Measurements from ENCODE around the gene PDZRN3. TPM values are rescaled to one million over a fixed set of nuclear protein-coding genes. Genes with fewer than 3 reads are reported as not detected.

The PDZRN3 gene
- total RNA-seq, 2 donors from 2014 or later, result 6.1 to 10.4 TPM

DNA sequence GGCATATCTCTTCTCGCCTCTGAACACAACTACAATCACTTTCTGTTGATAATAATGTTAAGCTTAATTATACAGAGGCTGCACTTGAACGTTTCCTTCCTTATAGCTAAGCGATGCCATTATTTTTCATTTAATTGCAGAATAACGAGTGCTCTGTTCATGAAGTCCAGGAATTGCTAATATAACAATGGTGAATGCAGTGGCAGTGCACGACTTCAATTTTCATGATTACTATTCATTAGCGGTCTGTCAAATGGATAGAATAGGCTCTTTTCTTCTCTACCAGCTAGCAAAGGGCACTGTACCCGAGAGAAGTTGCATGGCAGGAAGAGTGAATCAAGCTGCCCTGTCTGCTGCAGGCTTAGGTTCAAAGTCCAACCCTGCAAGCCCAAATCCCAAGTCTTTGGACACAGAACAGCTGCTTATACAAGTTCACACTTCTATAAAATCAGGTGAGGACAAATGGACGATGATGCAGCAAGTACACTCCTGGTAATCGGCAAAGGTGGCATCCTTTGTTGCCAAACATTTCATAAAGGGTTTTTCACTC, 75.6 kb downstream of the PDZRN3 start:
- Mint-ChIP-seq H3K9me3 (no peaks in the 10 kb centered on the region), H3K4me1 (peaks cover 20% of the 10 kb centered on the region), H3K4me3 (no peak overlapping the region), H3K27me3 (ENCODE audit: insufficient read depth) (no peaks in the 10 kb centered on the region), H3K36me3 (ENCODE audit: low read depth) (no peaks in the 10 kb centered on the region), H3K27ac (no peak overlapping the region)
- no peak overlapping the region for H3K4me3 ChIP-seq (ENCODE audit: low read length)
- H3K9me3 ChIP-seq (ENCODE audit: control insufficient read depth, low read length), result no peaks in the 10 kb centered on the region
- DNase-seq, result no peak
- H3K9ac ChIP-seq (ENCODE audit: extremely low read depth, low read length, poor library complexity, severe bottlenecking), result no peak overlapping the region
- H3K27me3 ChIP-seq (ENCODE audit: control insufficient read depth, insufficient read depth, low read length, poor library complexity, severe bottlenecking), result no peaks in the 10 kb centered on the region
- no peak overlapping the region for H3K27ac ChIP-seq (ENCODE audit: low read depth, low read length)
- TF ChIP-seq CTCF (conservative IDR thresholded peaks at IDR 0.05), result no peak
- WGBS, 2 experiments (ENCODE audit: insufficient coverage in 1 of 2, insufficient read length in 1 of 2), result 92 to 99% methylated on average over 7 to 9 of the region's 9 CpGs
- peaks cover 11% of the 10 kb centered on the region for H3K4me1 ChIP-seq (ENCODE audit: control insufficient read depth, insufficient read depth, low read length)
- peaks cover 28% of the 10 kb centered on the region for H3K36me3 ChIP-seq (ENCODE audit: control insufficient read depth, insufficient read depth, low read length)

DNA sequence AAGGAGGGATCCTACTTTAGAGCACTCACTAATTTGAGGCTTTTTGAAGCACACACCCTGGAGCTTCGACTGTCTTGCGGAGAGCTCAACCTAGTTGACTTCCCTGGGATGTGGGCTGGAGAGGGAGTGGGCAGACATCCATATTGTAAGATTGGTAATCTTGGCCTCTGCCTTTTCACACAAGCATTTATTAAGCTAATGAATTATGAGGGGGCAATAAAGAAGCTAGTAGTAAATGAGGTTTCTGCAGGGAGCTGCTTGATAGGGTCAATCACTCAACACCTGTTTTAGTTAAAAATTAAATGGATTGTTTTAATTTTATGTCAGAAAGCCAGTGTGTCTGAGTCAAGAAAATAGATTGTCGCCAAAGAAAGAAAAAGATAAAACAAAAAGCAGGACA, 76.3 kb downstream of the PDZRN3 start:
- Mint-ChIP-seq H3K36me3 (ENCODE audit: low read depth) (no peaks in the 10 kb centered on the region), H3K27me3 (ENCODE audit: insufficient read depth) (no peaks in the 10 kb centered on the region), H3K4me3 (no peak overlapping the region), H3K4me1 (peaks cover 21% of the 10 kb centered on the region), H3K27ac (no peak overlapping the region), H3K9me3 (no peaks in the 10 kb centered on the region)
- Histone ChIP-seq H3K4me1 (ENCODE audit: control insufficient read depth, insufficient read depth, low read length) (peaks cover 11% of the 10 kb centered on the region), H3K9ac (ENCODE audit: extremely low read depth, low read length, poor library complexity, severe bottlenecking) (no peak overlapping the region), H3K27ac (ENCODE audit: low read depth, low read length) (no peak overlapping the region), H3K4me3 (ENCODE audit: low read length) (no peak overlapping the region), H3K9me3 (ENCODE audit: control insufficient read depth, low read length) (no peaks in the 10 kb centered on the region), H3K36me3 (ENCODE audit: control insufficient read depth, insufficient read depth, low read length) (peaks cover 21% of the 10 kb centered on the region), H3K27me3 (ENCODE audit: control insufficient read depth, insufficient read depth, low read length, poor library complexity, severe bottlenecking) (no peaks in the 10 kb centered on the region)
- DNase-seq, result no peak
- TF ChIP-seq CTCF (conservative IDR thresholded peaks at IDR 0.05), result no peak
- 85 to 90% methylated on average over 1 to 3 of the region's 3 CpGs for WGBS, 2 experiments (ENCODE audit: insufficient coverage in 1 of 2, insufficient read length in 1 of 2)

DNA sequence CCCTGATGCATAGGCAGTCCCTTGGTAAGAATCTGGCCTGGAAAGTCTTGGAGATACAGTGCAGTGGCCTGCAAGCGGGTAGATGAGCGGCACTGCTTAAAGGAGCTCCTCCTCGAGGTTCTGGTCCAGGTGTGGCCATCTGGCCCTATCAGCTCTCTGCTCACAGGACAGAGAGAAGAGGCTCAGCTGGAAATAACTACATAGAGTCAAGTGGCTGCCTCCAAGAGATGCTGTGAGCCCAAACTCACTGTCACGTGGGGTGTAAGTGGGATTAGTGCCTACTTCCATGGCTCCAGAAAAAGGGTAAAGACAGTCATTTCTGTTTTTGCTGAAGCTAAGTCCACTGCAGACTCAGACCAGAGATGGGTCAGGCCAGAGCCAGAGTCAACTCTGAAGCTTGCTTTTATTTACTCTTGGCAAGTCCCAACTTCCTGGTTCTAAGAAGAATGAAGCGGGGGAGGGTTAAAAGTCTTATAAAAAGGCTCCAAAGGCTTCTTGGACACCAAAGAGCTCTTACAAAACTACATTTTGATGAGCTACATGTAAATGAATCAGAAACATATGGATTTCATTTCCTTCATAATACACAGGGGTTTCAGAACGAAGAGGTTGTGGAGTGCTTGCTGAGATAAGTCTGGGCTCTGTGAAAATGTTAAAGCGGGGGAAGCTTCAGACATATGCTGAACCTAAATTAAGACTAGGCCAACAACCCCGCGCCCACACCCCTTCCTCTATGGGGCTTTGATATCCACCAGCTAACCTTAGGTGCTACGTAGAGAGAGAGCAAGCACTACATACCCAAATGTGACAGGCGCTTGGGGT, 77.1 kb downstream of the PDZRN3 start:
- WGBS, 2 experiments (ENCODE audit: insufficient coverage in 1 of 2, insufficient read length in 1 of 2), result 84 to 96% methylated on average over 5 to 11 of the region's 11 CpGs
- Histone ChIP-seq H3K4me1 (ENCODE audit: control insufficient read depth, insufficient read depth, low read length) (peaks cover 11% of the 10 kb centered on the region), H3K27ac (ENCODE audit: low read depth, low read length) (no peak overlapping the region), H3K27me3 (ENCODE audit: control insufficient read depth, insufficient read depth, low read length, poor library complexity, severe bottlenecking) (no peaks in the 10 kb centered on the region), H3K4me3 (ENCODE audit: low read length) (no peak overlapping the region), H3K36me3 (ENCODE audit: control insufficient read depth, insufficient read depth, low read length) (peaks cover 21% of the 10 kb centered on the region), H3K9ac (ENCODE audit: extremely low read depth, low read length, poor library complexity, severe bottlenecking) (no peak overlapping the region), H3K9me3 (ENCODE audit: control insufficient read depth, low read length) (no peaks in the 10 kb centered on the region)
- peak overlapping the region; percentile 55 for H3K27ac Mint-ChIP-seq
- DNase-seq, result no peak
- no peak for TF ChIP-seq CTCF (conservative IDR thresholded peaks at IDR 0.05)
- no peak overlapping the region for H3K4me3 Mint-ChIP-seq
- no peaks in the 10 kb centered on the region for H3K9me3 Mint-ChIP-seq
- peaks cover 19% of the 10 kb centered on the region for H3K4me1 Mint-ChIP-seq
- H3K27me3 Mint-ChIP-seq (ENCODE audit: insufficient read depth), result no peaks in the 10 kb centered on the region
- H3K36me3 Mint-ChIP-seq (ENCODE audit: low read depth), result no peaks in the 10 kb centered on the region

Data from endodermal cell (in vitro differentiated cells).